Memory B cell (primary cell): ENCODE measurements around the gene TM9SF1.

Source experiments
- ATAC-seq: fragments of 150-1000 bp; cut with Tn5 transposase; 2 replicates; pipeline ENCODE4 v1.10.0; 2021; ENCODE audit warnings: low read depth, mild to moderate bottlenecking, moderate library complexity
- DNase-seq, 2 donors: peaks; one replicate each; pipeline ENCODE4 v3.0.0; 2022; ENCODE audit warnings: low spot score in 2 of 2
- H3K27ac Mint-ChIP-seq: one replicate; pipeline ENCODE4 v1.8.0; 2022; ENCODE audit warnings: mild to moderate bottlenecking, moderate library complexity, mixed read lengths
- H3K27me3 Mint-ChIP-seq: one replicate; pipeline ENCODE4 v1.8.0; 2022; ENCODE audit warnings: mixed read lengths
- H3K36me3 Mint-ChIP-seq: one replicate; pipeline ENCODE4 v1.8.0; 2022; ENCODE audit warnings: mild to moderate bottlenecking, mixed read lengths
- H3K4me1 Mint-ChIP-seq: one replicate; pipeline ENCODE4 v1.8.0; 2022; ENCODE audit warnings: mixed read lengths
- H3K4me3 Mint-ChIP-seq: one replicate; pipeline ENCODE4 v1.8.0; 2022; ENCODE audit warnings: mild to moderate bottlenecking, moderate library complexity, mixed read lengths
- H3K9me3 Mint-ChIP-seq: one replicate; pipeline ENCODE4 v1.8.0; 2022; ENCODE audit warnings: mixed read lengths

Gene TM9SF1

DNA sequence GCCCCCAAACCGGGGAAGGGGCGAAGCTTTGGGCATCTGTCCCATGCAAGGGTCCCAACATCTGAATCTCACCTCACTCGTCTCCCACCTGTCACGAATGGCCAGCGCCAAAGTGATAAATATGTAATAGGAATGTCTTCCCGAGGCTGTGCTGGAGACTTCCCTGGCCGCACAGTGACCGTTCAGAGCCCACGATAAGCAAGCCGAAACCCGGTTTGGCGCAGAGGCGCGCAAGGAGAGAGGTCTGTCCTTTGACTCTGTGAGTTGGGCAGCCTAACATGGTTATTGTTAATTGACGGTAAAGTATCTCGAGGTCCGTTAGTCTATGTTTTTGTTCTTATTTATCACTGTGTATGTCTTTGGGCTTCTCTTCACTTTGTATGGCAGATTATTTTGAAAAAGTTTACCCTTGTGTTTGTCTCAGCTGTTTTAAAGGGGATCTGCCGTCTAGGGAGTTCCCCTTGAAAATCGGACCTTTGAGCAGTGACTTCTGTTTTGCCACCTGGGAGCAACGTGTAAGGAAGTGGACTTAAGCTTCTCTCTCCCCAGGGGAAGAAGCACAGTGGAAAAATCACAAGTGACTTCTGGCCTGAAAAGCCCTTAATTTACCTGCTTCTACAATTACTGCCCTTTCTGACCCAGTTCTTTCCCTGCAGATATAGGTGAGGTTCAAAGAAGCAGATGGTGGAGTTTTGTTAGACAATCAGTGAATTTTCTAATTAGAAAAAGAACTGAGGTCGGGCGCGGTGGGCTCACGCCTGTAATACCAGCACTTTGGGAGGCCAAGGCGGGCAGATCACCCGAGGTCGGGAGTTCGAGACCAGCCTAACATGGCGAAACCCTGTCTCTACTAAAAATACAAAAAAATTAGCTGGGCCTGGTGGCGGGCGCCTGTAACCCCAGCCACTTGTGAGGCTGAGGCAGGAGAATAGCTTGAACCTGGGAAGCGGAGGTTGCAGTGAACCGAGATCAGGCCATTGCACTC lies 1.1 kb upstream of the TM9SF1 start:
- DNase-seq (no peak), ATAC-seq (peak; percentile 12)
- Mint-ChIP-seq H3K36me3 (peaks cover 20% of the 10 kb centered on the region), H3K4me3 (peak overlapping the region; percentile 95), H3K27ac (peak overlapping the region; percentile 99), H3K4me1 (peaks cover 37% of the 10 kb centered on the region), H3K9me3 (no peaks in the 10 kb centered on the region), H3K27me3 (no peaks in the 10 kb centered on the region)

DNA sequence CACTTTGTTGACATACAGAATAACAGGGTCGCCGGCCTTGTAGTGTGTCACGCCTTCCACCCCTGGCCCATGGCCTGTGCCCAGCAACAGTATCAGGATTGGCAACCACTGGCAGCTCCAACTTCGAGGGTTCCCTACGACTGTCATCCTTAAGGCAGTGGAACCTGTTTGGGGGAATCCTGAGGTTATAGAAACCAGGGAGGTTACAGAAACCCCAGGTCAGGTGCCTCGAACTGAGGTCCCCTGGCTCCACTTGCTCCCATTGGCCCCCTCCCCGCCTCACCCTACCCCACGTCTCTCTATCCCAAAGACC lies 412 bp downstream of the TM9SF1 start:
- Mint-ChIP-seq H3K27ac (peak overlapping the region; percentile 99), H3K4me1 (peaks cover 38% of the 10 kb centered on the region), H3K36me3 (peaks cover 17% of the 10 kb centered on the region), H3K4me3 (peak overlapping the region; percentile 95), H3K27me3 (no peaks in the 10 kb centered on the region), H3K9me3 (no peaks in the 10 kb centered on the region)
- DNase-seq (no peak), ATAC-seq (no peak)

DNA sequence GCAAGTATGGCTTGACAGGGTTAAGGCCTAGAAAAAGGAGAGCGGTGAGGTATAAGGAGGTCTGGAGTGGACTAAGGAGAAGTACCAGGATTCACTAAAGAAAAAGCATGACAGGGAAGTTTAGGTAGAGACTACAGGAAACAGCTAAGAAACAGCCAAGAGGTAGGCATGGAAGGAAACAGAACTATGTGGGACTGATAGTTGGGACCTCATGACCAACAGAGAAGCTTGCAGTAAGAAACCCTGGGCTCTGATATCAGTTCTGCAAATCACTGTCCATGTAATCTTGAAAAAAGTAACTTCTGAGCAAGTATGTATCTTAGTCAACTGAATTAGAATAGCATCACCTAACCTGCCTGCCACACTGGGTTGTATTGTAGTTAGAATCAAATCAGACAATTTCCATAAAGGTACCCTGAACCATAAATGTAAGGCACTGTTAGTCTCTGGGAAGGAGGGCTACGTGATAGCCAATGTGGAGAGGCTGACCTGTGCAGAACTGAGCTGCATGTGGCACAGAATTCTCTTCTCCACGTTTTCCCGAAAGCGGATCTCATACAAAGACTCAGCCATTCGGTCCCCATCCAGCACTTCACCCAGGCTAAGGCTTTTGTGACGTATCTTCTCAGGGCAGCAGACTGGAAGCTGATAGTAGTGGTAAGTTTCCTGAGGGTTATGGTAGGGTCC lies 912 bp downstream of the TM9SF1 start:
- H3K4me1 Mint-ChIP-seq: peaks cover 39% of the 10 kb centered on the region
- H3K36me3 Mint-ChIP-seq: peaks cover 16% of the 10 kb centered on the region
- no peaks in the 10 kb centered on the region for H3K27me3 Mint-ChIP-seq
- H3K9me3 Mint-ChIP-seq: no peaks in the 10 kb centered on the region
- ATAC-seq: no peak
- peak overlapping the region; percentile 99 for H3K27ac Mint-ChIP-seq
- H3K4me3 Mint-ChIP-seq: peak overlapping the region; percentile 95
- no peak for DNase-seq

DNA sequence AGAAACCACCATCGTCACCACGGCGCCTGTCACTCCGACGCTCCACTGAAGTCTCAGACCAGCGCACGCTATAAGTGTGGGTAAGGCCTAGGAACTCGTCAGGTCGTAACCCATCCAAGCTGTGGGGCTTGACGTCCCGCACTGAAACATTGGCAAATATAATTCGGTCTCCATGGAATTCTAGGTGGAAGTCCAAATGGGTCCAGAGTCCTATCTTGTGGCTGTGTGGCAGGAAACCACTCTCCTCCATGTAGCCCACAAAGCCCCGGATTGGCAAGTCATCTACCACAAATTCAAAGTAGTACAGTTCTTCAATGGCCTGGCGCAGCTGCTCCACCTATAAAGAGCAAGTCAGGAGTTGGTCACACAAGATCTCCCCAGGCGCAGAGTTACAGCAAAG lies 2.3 kb downstream of the TM9SF1 start:
- Mint-ChIP-seq H3K4me3 (no peak overlapping the region), H3K36me3 (peaks cover 11% of the 10 kb centered on the region), H3K27ac (peak overlapping the region; percentile 38), H3K4me1 (peaks cover 33% of the 10 kb centered on the region), H3K9me3 (no peaks in the 10 kb centered on the region), H3K27me3 (no peaks in the 10 kb centered on the region)
- DNase-seq: no peak
- no peak for ATAC-seq

DNA sequence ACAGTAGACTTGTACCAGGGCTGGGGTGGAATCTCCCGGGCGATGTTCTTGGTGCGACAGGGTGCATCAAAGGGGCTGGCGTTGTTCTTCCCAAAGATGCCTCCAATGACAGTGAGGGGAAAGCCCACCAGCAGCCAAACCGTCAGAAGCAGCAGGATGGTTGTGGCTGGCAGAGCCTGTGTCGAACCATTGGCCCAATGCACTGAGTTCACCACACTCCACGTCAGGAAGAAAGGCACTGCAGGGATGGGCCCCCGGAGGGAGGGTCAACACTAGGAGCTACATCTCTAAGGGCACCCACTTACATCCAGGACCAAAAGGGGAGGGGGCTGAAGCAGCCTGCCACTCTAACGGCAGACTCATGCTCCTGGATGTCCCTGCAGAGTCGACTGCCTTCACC lies 4.8 kb downstream of the TM9SF1 start:
- H3K27ac Mint-ChIP-seq: no peak overlapping the region
- H3K27me3 Mint-ChIP-seq: no peaks in the 10 kb centered on the region

DNA sequence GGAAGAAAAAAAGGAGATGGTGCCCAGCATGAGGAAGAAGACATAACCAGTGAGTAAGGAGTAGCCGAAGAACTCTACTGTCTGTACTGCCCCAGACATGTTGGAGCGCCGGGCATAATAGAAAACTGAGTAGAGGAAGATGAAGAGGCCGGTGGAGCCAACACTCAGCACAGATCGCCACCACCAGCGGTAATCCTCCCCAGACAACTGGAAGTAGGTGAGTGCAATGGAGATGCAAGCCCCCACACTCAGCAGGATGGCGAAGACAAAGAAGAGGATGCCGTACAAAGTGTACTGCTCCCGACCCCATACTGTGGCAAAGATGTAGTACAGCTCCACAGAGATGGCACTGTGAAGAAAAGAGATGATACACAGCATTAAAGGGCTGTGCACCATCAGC lies 5.8 kb downstream of the TM9SF1 start:
- Mint-ChIP-seq H3K9me3 (no peaks in the 10 kb centered on the region), H3K4me1 (peaks cover 26% of the 10 kb centered on the region), H3K27ac (peak overlapping the region; percentile 93), H3K36me3 (peaks cover 15% of the 10 kb centered on the region), H3K27me3 (no peaks in the 10 kb centered on the region), H3K4me3 (no peak overlapping the region)
- ATAC-seq (no peak), DNase-seq (no peak)

More for the DNA sequence above, 4.8 kb downstream of the TM9SF1 start:
- no peak overlapping the region for H3K4me3 Mint-ChIP-seq
- no peaks in the 10 kb centered on the region for H3K9me3 Mint-ChIP-seq
- H3K4me1 Mint-ChIP-seq: peaks cover 33% of the 10 kb centered on the region
- DNase-seq (no peak), ATAC-seq (no peak)
- peaks cover 13% of the 10 kb centered on the region for H3K36me3 Mint-ChIP-seq

DNA sequence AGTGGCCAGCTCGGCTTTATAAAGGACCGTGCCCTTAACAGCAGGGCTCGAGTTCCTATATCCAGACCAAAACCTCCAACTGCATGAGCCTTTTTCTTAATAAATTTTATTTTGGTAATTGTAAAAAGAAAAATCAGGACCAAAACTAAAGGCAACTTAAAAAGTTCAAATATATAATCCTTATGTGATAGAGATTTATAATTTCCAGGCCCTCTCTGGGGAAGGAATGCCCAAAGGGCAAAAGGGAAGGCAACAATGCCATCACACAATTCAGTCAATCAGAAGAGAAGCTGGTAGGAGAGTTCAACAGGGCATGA lies 6.2 kb downstream of the TM9SF1 start:
- peak overlapping the region; percentile 93 for H3K27ac Mint-ChIP-seq
- H3K36me3 Mint-ChIP-seq: peaks cover 15% of the 10 kb centered on the region
- H3K9me3 Mint-ChIP-seq: no peaks in the 10 kb centered on the region
- no peaks in the 10 kb centered on the region for H3K27me3 Mint-ChIP-seq
- H3K4me3 Mint-ChIP-seq: peak overlapping the region; percentile 89
- ATAC-seq (no peak), DNase-seq (no peak)
- H3K4me1 Mint-ChIP-seq: peaks cover 21% of the 10 kb centered on the region

DNA sequence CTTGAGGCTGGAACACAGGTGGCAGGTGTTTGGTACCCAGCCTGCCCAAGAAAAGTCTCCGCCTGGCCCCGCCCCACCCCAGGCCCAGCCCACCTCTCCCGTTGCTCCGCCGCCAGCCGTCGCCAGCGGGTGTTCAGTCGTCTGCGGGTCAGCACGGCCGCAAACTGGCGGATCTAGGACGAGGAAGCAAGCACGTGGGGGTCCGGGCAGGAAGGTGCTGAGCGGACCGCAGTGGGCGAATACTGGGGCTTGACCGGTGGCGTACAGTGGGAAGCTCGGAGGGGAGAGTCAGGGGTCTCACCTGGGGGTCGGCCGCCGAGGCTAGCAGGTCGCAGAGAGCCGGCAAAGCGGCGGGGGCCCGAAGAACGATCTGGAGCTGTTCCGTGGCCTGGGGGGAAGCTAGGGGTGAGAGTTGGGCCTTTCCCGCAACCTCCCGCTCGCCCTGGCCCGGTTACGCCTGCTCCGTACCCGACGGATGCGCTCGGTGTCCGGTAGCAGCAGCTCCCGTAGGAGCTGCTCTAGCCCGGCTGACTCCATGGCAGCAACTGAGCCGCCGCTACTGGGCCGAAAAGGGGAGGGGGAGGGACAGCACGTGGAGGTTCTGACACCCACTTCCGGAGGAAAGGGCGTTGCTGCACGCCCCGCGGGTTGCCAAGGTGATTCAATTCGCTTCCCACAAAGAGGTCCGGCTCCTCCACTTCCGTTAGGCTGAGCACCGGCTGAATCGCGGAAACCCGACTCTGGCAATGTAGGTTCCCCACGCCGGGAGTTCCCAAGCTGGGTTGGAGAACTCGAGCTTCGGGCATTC lies 6.8 kb downstream of the TM9SF1 start, which contains the start of gene IPO4:
TSS of gene IPO4 (minus strand) at position 566 of the 808 bp plus-strand sequence. CDS start at position 537, 29 bp downstream.
- Mint-ChIP-seq H3K4me1 (peaks cover 20% of the 10 kb centered on the region), H3K9me3 (no peaks in the 10 kb centered on the region), H3K36me3 (peaks cover 15% of the 10 kb centered on the region), H3K27ac (peak within 1 kb of the TSS; percentile 93), H3K27me3 (no peaks in the 10 kb centered on the region), H3K4me3 (peak within 1 kb of the TSS; percentile 89)
- peak; percentile 97 for ATAC-seq
- peak; percentile 82 to 89 for DNase-seq

DNA sequence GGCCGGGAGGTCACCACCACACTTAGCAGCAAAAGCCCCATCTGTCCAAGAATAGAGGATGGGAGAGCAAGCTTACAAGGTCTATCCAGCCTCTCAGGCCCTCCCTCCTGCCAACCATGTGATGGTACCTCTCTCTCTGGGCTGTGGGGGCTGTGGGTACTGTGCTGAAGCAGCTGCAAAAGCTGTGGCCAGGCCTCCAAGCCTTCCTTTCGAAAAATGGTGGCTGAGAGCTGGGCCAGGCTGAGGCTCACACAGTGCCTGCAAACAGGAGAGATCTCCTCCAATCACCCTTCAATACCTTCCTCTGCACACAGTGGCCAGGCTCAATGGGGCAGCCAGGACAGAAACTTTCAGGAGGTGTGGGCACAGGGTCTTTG lies 7.7 kb downstream of the TM9SF1 start:
- no peak for DNase-seq
- Mint-ChIP-seq H3K4me3 (peak overlapping the region; percentile 89), H3K4me1 (peaks cover 19% of the 10 kb centered on the region), H3K27ac (peak overlapping the region; percentile 93), H3K9me3 (no peaks in the 10 kb centered on the region), H3K36me3 (peaks cover 12% of the 10 kb centered on the region), H3K27me3 (no peaks in the 10 kb centered on the region)
- no peak for ATAC-seq

DNA sequence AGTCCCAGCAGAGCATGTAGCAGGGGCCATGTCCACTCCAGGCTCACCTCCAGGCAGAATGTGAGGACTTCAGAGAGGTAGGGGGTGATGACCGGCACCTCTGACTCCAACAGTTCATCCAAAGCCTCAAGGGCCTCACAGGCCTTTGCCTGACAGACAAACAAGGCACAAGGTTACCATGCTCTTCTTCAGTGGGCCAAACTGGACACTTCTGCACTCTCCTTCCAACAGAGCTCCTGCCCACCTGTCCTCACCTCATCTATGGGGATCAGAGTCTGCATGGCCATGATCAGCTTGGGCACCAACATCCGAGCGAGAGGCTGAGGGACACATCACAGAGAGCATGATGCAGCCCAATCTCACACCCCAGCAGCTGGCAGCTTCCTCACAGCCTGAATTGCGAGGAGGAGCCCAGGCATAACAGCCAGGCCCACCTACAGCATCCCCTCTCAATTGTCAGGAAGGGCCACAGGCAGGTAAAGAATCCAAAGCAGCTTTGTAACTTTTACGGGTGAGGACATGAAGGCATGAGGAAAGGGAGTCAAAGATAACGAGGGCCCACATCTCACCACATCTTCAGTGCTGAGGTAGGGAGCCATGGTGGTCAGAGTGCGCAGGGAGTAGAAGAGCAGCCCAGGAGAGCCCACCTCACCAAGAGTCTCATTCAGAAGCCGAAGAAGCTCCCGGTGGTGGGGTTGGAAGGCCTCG lies 8.3 kb downstream of the TM9SF1 start:
- ATAC-seq (no peak), DNase-seq (no peak)
- H3K27me3 Mint-ChIP-seq: no peaks in the 10 kb centered on the region
- peaks cover 10% of the 10 kb centered on the region for H3K36me3 Mint-ChIP-seq
- H3K27ac Mint-ChIP-seq: peak overlapping the region; percentile 40
- H3K4me1 Mint-ChIP-seq: peaks cover 18% of the 10 kb centered on the region
- no peaks in the 10 kb centered on the region for H3K9me3 Mint-ChIP-seq
- H3K4me3 Mint-ChIP-seq: peak overlapping the region; percentile 75

DNA sequence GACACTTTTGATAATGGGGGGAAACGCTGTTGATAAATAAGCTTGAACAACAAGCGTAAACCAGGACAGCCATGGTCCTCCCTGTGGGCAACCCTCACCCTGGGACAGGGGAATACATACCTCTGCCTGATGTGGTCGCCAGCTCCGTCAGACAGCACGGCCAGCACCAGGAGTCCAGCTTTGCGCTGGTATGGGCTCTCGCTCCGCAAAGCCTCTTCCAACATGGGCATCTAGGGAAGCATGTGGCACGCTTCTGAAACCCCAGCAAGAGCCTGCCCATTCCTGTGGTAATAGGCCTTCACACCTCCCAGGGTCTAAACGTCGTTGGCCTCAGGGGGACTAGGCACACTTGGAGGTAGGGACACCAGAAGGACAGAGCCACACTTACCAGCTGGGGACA lies 9.5 kb downstream of the TM9SF1 start:
- H3K9me3 Mint-ChIP-seq: no peaks in the 10 kb centered on the region
- ATAC-seq: no peak
- peaks cover 21% of the 10 kb centered on the region for H3K4me1 Mint-ChIP-seq
- H3K27me3 Mint-ChIP-seq: no peaks in the 10 kb centered on the region
- DNase-seq: no peak
- peak overlapping the region; percentile 62 for H3K27ac Mint-ChIP-seq
- H3K36me3 Mint-ChIP-seq: peaks cover 16% of the 10 kb centered on the region
- no peak overlapping the region for H3K4me3 Mint-ChIP-seq

DNA sequence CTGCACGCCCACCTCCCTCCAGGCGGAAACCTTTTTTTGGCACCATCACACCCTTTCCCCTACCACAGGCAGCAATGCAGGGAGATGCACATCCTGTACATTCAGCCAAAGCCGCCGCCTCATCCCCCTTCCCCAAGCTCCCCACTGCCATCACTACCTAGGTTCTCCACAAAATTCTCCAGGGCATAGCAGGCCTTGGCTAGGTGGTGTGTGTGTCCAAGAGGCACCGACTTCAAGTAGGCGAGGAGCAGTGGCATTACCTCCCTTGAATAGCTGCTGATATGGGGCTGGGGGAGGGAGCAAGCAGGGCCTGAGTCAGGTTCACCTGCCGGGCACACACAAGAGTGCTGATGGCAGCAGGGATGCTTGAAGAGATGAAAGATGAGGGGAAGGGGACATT lies 10.2 kb downstream of the TM9SF1 start:
- H3K27me3 Mint-ChIP-seq: no peaks in the 10 kb centered on the region
- peaks cover 20% of the 10 kb centered on the region for H3K4me1 Mint-ChIP-seq
- H3K4me3 Mint-ChIP-seq: no peak overlapping the region
- no peaks in the 10 kb centered on the region for H3K9me3 Mint-ChIP-seq
- ATAC-seq (no peak), DNase-seq (no peak)
- H3K36me3 Mint-ChIP-seq: peaks cover 16% of the 10 kb centered on the region
- no peak overlapping the region for H3K27ac Mint-ChIP-seq

DNA sequence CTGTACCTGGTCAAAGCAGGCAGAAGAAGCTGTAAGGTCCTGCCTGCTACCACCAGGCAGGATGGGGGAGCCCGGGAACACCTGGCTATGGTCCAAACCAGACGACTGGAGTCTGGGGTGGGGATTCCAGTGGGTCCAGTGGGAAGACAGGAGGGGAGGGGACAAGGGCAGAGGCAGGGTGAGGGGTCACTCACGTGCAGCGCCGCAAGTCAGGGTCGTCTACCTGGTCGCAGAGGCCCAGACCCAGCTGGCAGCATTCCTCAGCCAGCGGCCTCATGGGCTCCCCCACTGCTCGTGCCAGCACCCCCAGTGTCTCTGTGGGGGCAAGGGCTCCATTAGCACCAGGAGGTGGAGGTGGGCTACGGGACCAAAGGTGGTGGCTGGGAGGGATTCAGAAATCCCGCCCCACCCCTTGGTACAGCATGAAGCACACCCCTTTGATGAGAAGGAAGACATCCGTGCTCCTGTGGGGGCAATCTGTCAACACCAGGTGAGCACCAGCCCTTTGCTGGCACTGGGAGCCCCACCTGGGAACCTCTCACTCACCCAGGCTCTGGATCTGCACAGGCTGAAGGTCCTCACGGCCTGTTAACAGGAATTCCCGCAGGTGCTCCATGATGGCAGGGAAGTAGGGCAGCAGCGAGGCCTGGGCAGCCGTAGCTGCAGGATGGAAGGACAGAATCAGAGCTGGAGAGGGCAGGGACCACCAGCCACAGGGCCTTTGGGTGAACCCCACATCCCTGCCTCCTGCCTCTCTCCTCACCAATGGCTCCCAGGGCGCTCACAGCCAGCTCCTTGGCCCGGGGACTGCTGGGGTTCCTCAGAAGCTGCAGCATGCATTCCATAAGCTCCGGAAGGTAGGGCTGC lies 10.9 kb downstream of the TM9SF1 start:
- Mint-ChIP-seq H3K36me3 (peaks cover 15% of the 10 kb centered on the region), H3K27me3 (no peaks in the 10 kb centered on the region), H3K4me1 (peaks cover 19% of the 10 kb centered on the region), H3K9me3 (no peaks in the 10 kb centered on the region), H3K4me3 (no peak overlapping the region), H3K27ac (no peak overlapping the region)
- ATAC-seq: no peak
- no peak for DNase-seq
